GM12878 (cell line): ENCODE results near the gene SPTBN1. TPM values are rescaled to one million over a fixed set of nuclear protein-coding genes. Genes with fewer than 3 reads are reported as not detected.

Source experiments
- BCL3 ChIP-seq: IDR thresholded peaks from 2 replicates; pipeline ENCODE4 v1.6.1; 2011; ENCODE audit warnings: borderline replicate concordance, low read depth, mild to moderate bottlenecking, moderate library complexity, low read length; ENCODE audit not compliant: insufficient read depth, poor library complexity, severe bottlenecking
- BRCA1 ChIP-seq: IDR thresholded peaks from 2 replicates; pipeline ENCODE4 v1.6.1; 2011; ENCODE audit warnings: low read depth, low read length, improper control_type of control experiment
- CHD2 ChIP-seq: IDR thresholded peaks from 2 replicates; pipeline ENCODE4 v1.6.1; 2011; ENCODE audit warnings: low read depth, low read length, improper control_type of control experiment, borderline replicate concordance
- HCFC1 ChIP-seq: fragments of 150-350 bp; IDR thresholded peaks from 2 replicates; pipeline ENCODE4 v1.6.1; 2014; ENCODE audit warnings: low read length
- IKZF2 ChIP-seq, 2 experiments: fragments of 450-650 bp; IDR thresholded peaks; 2 replicates each; pipeline ENCODE4 v1.6.1; 2017; ENCODE audit warnings: mild to moderate bottlenecking in 2 of 2, moderate library complexity in 2 of 2
- IRF5 ChIP-seq: fragments of 450-650 bp; IDR thresholded peaks from 2 replicates; pipeline ENCODE4 v1.6.1; 2017; ENCODE audit warnings: borderline replicate concordance
- MEF2A ChIP-seq: IDR thresholded peaks from 2 replicates; pipeline ENCODE4 v1.6.1; 2011; ENCODE audit warnings: low read depth, mild to moderate bottlenecking, low read length, moderate library complexity; ENCODE audit not compliant: insufficient read depth
- MEF2B ChIP-seq: fragments of 450-650 bp; IDR thresholded peaks from 2 replicates; pipeline ENCODE4 v1.6.1; 2018; ENCODE audit warnings: mild to moderate bottlenecking, moderate library complexity; ENCODE audit not compliant: partially characterized antibody, poor library complexity, severe bottlenecking
- MTA2 ChIP-seq: fragments of 450-650 bp; IDR thresholded peaks from 2 replicates; pipeline ENCODE4 v1.6.1; 2016; ENCODE audit warnings: low read depth, mild to moderate bottlenecking, moderate library complexity
- MYC ChIP-seq: IDR thresholded peaks from 2 replicates; pipeline ENCODE4 v1.6.1; 2011; ENCODE audit warnings: mild to moderate bottlenecking, low read length, moderate library complexity, inconsistent platforms; ENCODE audit not compliant: insufficient read depth, insufficient replicate concordance, insufficient read length, severe bottlenecking
- NFYA ChIP-seq: IDR thresholded peaks from 2 replicates; pipeline ENCODE4 v1.6.1; 2011; ENCODE audit warnings: low read depth, mild to moderate bottlenecking, low read length, improper control_type of control experiment, borderline replicate concordance
- NR2C2 ChIP-seq: IDR thresholded peaks from 2 replicates; pipeline ENCODE4 v1.6.1; 2011; ENCODE audit warnings: borderline replicate concordance, low read depth; ENCODE audit not compliant: control insufficient read depth, insufficient read length
- POU2F2 ChIP-seq: IDR thresholded peaks from 3 replicates; pipeline ENCODE4 v1.6.1; 2011; ENCODE audit warnings: low read depth, mild to moderate bottlenecking, low read length, borderline replicate concordance
- RELA ChIP-seq: fragments of 450-650 bp; IDR thresholded peaks from 2 replicates; pipeline ENCODE4 v1.8.0; 2014; ENCODE audit warnings: borderline replicate concordance; ENCODE audit not compliant: partially characterized antibody
- SKIL ChIP-seq: fragments of 450-650 bp; IDR thresholded peaks from 2 replicates; pipeline ENCODE4 v1.6.1; 2017; ENCODE audit warnings: mild to moderate bottlenecking, low read depth, inconsistent platforms; ENCODE audit not compliant: poor library complexity, severe bottlenecking
- SP1 ChIP-seq: IDR thresholded peaks from one replicate; pipeline ENCODE4 v1.6.1; 2011; ENCODE audit warnings: low read depth, low read length
- TARDBP ChIP-seq: IDR thresholded peaks from 2 replicates; pipeline ENCODE4 v1.6.1; 2016; ENCODE audit warnings: borderline replicate concordance
- WRNIP1 ChIP-seq: IDR thresholded peaks from 2 replicates; pipeline ENCODE4 v1.6.1; 2011; ENCODE audit warnings: low read depth, low read length, improper control_type of control experiment, borderline replicate concordance
- YBX1 ChIP-seq: fragments of 450-650 bp; IDR thresholded peaks from 2 replicates; pipeline ENCODE4 v1.6.1; 2016; ENCODE audit warnings: antibody characterized with exemption
- YY1 ChIP-seq: IDR thresholded peaks from 2 replicates; pipeline ENCODE4 v1.6.1; 2011; ENCODE audit warnings: low read depth, mild to moderate bottlenecking, low read length
- ZSCAN29 ChIP-seq: fragments of 450-650 bp; IDR thresholded peaks from 2 replicates; pipeline ENCODE4 v1.6.1; 2017; ENCODE audit warnings: mild to moderate bottlenecking, moderate library complexity
- ZZZ3 ChIP-seq: IDR thresholded peaks from 2 replicates; pipeline ENCODE4 v1.6.1; 2011; ENCODE audit warnings: low read depth; ENCODE audit not compliant: control insufficient read depth, insufficient read length
- polyA plus RNA-seq, 11 experiments: library from polyadenylated mRNA; depleted of rRNA in 4 of 11; unstranded in 6 of 11; stranded (reverse) in 5 of 11; fragments of >200 nt; fragmentation: Nextera tagmentation in 4 of 11; fragmentation: Illumina TruSeq in 1 of 11; extraction: Ambion mirVana in 4 of 11; extraction: Trizol in 1 of 11; gene quantifications; 1 replicate in 1 of 11; 2 replicates in 10 of 11; pipeline versions ENCODE4 v1.2.1 to v1.2.3, GENCODE V29; 2011 to 2016; ENCODE audit warnings: inconsistent platforms in 2 of 11, missing spikeins in 2 of 11, low read depth in 1 of 11
- total RNA-seq, 4 experiments: library from RNA; depleted of rRNA in 3 of 4; stranded (reverse); fragments of >200 nt in 3 of 4; fragmentation: Illumina TruSeq in 1 of 4; extraction: Trizol in 1 of 4; gene quantifications; 2 replicates each; pipeline versions ENCODE4 v1.2.1 to v1.2.3, GENCODE V29; 2013 to 2021
- TF ChIP-seq, protein P1 (sequence below): fragments of 450-650 bp; IDR thresholded peaks from 2 replicates; pipeline ENCODE4 v1.6.1; 2017; ENCODE audit warnings: mild to moderate bottlenecking

Gene SPTBN1
- total and polyA plus RNA-seq, 10 of the 15 experiments (the other 5 are each of a cell fraction or from before 2014, with no cell fraction given), result 20.6 to 154 (median 76.7) TPM

- TF ChIP-seq NFYA, result no peak
- peak; percentile 65 for TF ChIP-seq SKIL
- no peak for TF ChIP-seq MYC
- TF ChIP-seq ZSCAN29, result peak; percentile 7; the same call in 1 of the 2 replicates
- no peak for TF ChIP-seq TARDBP
- TF ChIP-seq IRF5, result no peak
- TF ChIP-seq BCL3, result no peak
- TF ChIP-seq HCFC1, result no peak
- TF ChIP-seq BRCA1, result no peak
- TF ChIP-seq, protein P1, sequence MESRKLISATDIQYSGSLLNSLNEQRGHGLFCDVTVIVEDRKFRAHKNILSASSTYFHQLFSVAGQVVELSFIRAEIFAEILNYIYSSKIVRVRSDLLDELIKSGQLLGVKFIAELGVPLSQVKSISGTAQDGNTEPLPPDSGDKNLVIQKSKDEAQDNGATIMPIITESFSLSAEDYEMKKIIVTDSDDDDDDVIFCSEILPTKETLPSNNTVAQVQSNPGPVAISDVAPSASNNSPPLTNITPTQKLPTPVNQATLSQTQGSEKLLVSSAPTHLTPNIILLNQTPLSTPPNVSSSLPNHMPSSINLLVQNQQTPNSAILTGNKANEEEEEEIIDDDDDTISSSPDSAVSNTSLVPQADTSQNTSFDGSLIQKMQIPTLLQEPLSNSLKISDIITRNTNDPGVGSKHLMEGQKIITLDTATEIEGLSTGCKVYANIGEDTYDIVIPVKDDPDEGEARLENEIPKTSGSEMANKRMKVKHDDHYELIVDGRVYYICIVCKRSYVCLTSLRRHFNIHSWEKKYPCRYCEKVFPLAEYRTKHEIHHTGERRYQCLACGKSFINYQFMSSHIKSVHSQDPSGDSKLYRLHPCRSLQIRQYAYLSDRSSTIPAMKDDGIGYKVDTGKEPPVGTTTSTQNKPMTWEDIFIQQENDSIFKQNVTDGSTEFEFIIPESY, result no peak
- no peak for TF ChIP-seq SP1
- no peak for TF ChIP-seq YBX1
- TF ChIP-seq RELA, result no peak
- TF ChIP-seq POU2F2, result peak; percentile 90; the same call in 2 of the 3 replicates
- no peak for TF ChIP-seq WRNIP1
- TF ChIP-seq CHD2, result peak; percentile 66; the same call in 1 of the 2 replicates
- peak; percentile 99 for TF ChIP-seq IKZF2 (IDR thresholded peaks at IDR 0.05)
- TF ChIP-seq MTA2, result peak; percentile 90
- TF ChIP-seq NR2C2, result no peak
- TF ChIP-seq YY1, result no peak
- no peak for TF ChIP-seq ZZZ3
- TF ChIP-seq MEF2B, result peak; percentile 61
- peak; percentile 42; the same call in 1 of the 2 replicates for TF ChIP-seq MEF2A
Measured at GRCh38 chr2:54672590-54673456, 216.7 kb downstream of the SPTBN1 start (continued).
